HG03060 (cell line): Measurements from ENCODE around the gene RCN2.

ENCODE experiments used
- ATAC-seq: cut with Tn5 transposase; IDR thresholded peaks from one replicate; pipeline ENCODE4 v1.9.1; 2021; ENCODE audit warnings: low read depth, moderate number of reproducible peaks; ENCODE audit not compliant: unreplicated experiment

Gene RCN2

DNA sequence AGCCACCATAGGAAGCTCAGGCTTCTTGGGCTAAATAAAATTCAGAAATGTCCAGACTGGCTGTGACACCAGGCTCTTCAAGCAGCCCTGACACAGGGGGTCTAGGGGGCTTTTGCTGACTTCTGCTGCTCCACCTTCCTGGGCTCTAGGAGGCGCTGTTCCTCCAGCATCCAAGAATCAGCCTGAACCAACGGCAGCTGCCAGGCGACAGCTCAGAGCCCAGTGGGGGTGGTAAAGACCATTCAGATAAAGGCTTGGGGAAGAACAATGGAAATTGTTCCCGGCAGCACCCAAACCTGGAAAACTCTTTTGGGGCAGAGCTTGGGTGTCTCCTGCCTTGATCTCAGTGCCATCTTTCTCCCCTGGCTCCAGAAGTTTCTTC lies 41.8 kb downstream of the RCN2 start:
- no peak for ATAC-seq

- no peak for ATAC-seq
Measured at GRCh38 chr15:76973906-76974305, 42.4 kb downstream of the RCN2 start.

- no peak for ATAC-seq
Measured at GRCh38 chr15:76974456-76975036, 43.0 kb downstream of the RCN2 start.

GRCh38 chr15:76976141-76976540 lies 44.6 kb downstream of the RCN2 start:
- no peak for ATAC-seq

DNA sequence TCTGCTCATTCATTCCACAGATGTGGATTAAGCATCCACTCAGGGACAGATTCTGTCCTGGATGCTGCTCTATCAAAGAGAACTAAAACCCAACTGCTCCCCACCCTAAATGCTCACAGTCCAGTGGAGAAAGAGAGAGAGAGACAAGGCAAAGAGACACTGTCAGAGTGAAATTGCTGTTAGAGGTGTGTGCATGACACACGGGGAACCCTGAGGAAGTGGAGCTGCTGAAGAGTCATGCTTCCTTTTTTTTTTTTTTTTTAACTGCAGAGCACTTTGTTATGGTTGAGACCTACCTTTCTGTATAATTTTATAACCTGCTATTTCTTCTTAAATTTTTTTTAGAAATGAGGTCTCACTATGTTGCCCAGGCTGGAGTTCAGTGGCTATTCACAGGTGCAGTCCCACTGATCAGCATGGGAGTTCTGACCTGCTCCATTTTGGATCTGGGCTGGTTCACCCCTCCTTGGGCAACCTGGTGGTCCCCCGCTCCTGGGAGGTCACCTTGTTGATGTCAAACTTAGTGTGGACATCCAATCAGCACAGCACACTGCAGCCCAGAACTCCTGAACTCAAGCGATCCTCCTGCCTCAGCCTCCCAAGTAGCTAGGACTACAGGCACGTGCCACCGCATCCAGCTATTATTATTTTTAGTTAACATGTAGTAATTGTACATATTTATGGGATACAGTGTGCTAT lies 45.2 kb downstream of the RCN2 start:
- no peak for ATAC-seq

DNA sequence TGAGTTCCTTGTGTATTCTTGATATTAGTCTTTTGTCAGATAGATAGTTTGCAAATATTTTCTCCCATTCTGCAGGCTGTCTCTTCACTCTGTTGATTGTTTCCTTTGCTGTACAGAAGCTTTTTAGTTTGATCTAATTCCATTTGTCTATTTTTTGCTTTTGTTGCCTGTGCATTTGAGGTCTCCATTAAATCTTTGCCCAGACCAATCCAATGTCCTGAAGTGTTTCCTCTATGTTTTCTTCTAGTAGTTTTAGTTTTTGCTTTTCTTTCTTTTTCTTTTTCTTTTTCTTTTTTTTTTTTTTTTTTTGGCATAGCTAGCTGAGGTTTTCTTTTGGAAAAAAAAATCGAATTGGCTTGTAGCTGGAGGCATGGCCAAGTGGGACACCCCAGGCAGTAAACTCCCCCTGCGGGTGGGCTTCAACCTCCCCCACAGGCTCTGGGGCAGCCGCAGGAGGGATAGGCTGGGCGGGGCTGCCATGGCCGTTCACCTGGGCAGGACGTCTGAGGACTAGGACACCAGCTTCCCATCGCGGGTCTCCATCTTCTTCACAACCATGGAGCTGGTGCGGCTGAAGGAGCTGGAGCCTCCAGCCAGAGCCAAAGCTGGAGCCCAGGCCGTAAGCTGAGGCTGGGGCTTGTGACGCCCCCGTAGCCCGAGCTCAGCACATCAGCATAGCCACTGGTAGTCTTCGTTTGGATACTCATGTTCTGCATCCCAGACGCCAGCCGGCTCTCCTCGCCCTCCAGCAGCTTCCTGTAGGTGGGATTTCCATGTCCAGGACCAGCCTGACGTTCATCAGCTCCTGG lies 47.2 kb downstream of the RCN2 start:
- ATAC-seq, result no peak

GRCh38 chr15:76979331-76979925 lies 47.9 kb downstream of the RCN2 start:
- ATAC-seq, result no peak

- no peak for ATAC-seq
Measured at GRCh38 chr15:76979996-76980520, 48.5 kb downstream of the RCN2 start.

DNA sequence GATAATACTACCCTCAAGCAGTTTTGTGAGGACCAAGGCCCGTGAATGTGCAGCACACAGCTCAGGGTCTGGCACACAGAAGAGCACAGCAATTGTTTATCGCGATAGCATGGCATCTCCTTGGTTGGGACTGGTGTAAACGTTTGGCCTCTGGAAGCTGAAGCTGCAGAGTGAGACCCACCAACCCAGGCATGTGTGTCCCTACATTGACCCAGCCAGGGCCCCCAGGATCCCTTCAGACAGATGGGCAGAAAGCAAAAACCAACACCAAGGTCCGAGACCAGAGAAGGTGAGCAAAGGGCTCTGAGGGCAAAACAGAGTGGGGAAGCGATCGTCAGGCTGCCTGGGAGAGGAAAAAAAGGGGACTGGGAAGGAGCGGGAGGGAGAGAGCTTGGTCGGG lies 50.8 kb downstream of the RCN2 start:
- ATAC-seq, result no peak

DNA sequence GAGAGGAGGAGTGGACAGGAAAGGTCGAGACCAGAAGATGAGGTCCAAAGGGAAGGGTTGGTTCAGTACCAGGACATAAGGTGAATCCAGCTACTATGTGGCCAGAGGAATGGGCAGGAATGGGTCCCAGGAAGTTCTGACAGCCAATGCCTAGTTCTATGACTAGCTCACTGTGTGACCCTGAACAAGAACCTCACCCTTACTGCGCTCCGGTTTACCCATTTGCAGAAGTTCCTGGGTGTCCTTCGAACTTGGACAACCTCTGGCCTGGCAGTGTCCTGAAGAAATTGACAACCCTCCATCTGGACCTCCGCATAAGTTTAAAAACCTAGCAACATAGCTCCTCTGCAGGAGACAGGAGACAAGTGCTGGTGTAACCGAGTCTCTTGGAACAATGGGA lies 51.2 kb downstream of the RCN2 start:
- no peak for ATAC-seq

- ATAC-seq, result no peak
Measured at GRCh38 chr15:76983590-76984375, 52.2 kb downstream of the RCN2 start.

DNA sequence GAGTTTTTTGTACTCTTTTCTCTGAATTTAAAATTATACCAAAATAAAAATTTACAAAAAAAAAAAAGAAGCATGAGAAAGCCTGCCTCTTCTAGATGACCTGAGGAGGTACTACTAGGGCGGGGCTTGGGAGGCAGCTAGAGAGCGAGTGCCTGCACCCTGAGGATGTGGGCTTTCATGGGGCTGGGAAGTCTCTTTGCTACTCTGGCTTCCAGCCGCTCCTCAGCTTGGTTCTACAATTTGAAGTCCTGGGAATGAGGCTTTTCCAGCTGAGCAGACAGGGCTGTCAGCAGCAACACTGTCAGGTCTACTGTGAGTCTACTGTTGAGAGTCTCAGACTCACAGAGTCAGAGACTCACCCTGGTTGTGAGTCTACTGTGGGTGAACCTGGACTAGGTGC lies 55.2 kb downstream of the RCN2 start:
- no peak for ATAC-seq

DNA sequence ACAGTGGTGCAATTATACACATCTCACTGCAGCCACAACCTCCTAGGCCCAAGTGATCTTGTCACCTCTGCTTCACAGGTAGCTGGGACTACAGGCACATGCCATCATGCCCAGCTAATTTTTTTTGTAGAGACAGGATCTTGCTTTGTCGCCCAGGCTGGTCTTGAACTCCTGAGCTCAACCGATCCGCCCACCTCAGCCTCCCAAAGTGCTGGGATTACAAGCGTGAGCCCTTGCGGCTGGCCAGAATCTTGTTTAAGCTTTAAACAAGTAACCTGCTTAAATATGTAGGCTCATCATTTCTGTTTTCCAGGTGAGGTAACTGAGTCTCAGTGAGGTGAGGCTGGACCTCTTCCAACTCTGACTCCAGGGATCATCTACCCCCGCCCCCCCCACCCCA lies 55.7 kb downstream of the RCN2 start:
- no peak for ATAC-seq

DNA sequence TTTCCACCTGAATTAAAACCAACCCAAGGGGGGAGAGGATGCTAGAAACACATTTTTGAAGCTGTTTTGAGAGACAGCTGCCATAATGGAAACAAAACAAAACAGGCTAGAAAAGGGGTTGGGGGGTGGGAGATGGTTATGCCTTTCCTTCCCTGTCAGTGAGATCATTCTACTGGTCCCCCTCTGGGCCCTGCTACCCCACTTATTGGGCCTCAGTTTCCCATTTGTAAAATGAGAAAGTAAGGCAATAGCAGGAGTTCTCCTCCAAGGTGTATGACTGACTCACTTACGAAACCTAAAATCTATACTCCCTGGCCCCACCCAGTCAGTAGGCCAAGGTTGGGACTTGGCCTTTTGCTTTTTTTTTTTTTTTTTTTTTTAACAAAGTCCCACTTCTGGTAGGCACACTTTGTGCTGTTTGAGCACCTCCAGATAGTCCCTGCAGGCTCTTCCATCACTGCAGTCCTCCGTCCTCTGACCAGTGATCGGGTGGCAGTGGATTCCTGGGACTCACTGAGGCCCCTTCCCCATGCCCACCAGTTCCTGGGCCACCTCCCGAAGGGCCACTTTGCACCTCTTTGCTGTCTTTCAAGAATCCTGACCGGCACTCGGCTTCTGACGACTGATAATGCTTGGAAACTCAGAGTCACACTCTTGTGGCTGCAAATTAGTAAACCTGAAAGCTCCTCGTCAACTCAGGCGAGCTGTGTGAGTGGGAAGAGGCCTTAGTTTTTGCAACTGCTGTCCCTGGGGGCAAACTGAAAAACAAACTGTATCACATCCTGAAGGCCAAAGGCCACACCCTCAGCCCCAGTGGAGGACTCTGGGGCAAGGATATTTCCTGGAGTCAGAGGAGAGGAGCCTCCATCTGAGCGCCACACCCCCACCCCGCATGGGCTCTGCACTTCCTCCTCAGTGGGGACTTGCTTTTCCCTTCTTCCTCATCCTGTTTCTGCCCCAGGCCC lies 56.6 kb downstream of the RCN2 start:
- ATAC-seq, result peak; percentile 58

- ATAC-seq, result no peak
Measured at GRCh38 chr15:76988867-76989780, 57.6 kb downstream of the RCN2 start.

DNA sequence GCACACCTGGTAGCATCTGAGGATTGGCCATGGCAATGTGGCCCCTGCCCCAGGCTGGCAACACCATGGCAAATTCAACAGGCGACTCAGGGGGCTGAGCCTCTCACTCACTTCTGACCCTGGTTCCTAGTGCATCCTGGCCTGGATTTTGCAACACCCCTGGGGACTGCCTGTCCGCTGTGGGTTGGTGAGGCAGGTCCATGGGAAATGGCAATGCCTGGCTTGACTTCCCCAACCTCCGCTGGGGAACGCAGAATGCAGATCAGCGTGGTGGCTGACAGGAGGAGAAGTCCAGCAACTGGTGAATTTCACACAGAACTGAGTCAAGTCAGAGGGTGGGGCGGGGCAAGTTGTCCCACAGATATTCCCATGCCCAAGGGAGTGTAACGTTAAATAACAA lies 59.5 kb downstream of the RCN2 start:
- no peak for ATAC-seq

- no peak for ATAC-seq
Measured at GRCh38 chr15:76991741-76992645, 60.4 kb downstream of the RCN2 start.
